ENCODE data around the gene AQP2.

Gene AQP2

DNA sequence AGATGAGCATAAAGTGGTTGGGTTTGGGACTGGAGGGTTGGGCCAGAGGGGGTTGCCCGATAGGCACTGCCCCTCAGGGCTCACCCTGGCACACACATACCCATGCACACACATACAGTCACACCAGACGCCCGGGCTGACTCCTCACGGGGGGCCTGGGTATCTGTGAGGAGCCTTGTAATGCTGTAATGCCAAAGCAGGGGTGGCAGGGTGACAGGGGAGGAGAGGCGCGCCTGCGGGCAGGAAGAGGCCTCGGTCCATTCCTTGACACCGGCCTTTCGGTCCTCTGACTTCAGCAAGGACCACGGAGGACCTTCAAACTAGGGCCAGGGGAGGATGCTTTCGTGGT lies 47.2 kb upstream of the AQP2 start:
- Histone ChIP-seq H3K27ac (no peak overlapping the region), H3K9ac (no peak overlapping the region), H3K27me3 (ENCODE audit: insufficient read depth, low read depth) (no peaks in the 10 kb centered on the region; the same call in 1 of the 2 replicates), H2AFZ (ENCODE audit: low read depth) (no peak overlapping the region), H4K20me1 (ENCODE audit: insufficient read depth) (no peaks in the 10 kb centered on the region), H3K4me1 (ENCODE audit: low read depth, poor library complexity, severe bottlenecking) (no peaks in the 10 kb centered on the region), H3K79me2 (ENCODE audit: insufficient read depth, low read depth) (no peaks in the 10 kb centered on the region), H3K4me3 (IDR thresholded peaks at IDR 0.05; ENCODE audit: insufficient read depth, low read depth, low read length) (no peak overlapping the region), H3K4me2 (no peak overlapping the region), H3K36me3 (ENCODE audit: insufficient read depth) (no peaks in the 10 kb centered on the region)
- TF ChIP-seq, protein P1, sequence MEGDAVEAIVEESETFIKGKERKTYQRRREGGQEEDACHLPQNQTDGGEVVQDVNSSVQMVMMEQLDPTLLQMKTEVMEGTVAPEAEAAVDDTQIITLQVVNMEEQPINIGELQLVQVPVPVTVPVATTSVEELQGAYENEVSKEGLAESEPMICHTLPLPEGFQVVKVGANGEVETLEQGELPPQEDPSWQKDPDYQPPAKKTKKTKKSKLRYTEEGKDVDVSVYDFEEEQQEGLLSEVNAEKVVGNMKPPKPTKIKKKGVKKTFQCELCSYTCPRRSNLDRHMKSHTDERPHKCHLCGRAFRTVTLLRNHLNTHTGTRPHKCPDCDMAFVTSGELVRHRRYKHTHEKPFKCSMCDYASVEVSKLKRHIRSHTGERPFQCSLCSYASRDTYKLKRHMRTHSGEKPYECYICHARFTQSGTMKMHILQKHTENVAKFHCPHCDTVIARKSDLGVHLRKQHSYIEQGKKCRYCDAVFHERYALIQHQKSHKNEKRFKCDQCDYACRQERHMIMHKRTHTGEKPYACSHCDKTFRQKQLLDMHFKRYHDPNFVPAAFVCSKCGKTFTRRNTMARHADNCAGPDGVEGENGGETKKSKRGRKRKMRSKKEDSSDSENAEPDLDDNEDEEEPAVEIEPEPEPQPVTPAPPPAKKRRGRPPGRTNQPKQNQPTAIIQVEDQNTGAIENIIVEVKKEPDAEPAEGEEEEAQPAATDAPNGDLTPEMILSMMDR (conservative IDR thresholded peaks at IDR 0.05; ENCODE audit: low read depth, low read length): no peak

DNA sequence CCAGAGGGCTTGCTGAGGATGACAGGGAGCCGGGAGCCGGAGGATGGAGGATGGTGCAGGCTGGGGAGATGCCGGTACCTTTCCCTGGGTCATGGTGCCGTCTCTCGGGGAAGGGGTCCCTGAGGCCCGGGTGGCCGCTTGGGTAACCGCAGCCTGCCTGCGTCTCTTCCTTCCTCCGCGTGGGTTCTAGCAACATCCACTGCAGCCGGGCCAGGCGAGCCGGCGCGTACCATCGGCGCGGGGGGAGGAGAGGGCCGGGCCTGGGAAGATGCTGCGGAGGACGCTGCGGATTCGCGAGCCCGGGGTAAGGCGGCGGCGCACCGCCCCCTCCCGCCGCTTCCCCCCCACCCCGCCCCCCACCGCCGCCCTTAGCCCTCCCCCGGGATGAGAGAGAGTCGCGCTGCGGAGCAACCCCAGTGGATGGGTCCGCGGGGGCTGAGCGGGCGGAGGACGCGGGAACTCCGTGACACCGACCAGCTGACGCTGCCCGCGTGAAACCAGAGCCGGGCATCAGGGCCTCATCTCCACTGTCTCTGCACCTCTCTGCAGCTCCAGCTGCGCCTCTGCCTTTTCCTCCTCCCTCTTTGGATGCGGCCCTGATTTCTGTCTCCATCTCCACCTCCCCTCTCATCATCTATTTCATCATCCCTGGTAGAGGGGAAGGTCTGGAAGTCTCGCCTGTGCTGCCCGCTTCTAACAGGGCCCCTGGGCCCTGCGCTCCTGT lies 46.7 kb upstream of the AQP2 start, which contains the start of gene FAIM2:
Gene FAIM2 (minus strand): TSS at position 201 of the 724 bp plus-strand sequence. CDS start 108 bp downstream, at position 93.
- H4K20me1 ChIP-seq (ENCODE audit: insufficient read depth): no peaks in the 10 kb centered on the region
- no peaks in the 10 kb centered on the region for H3K4me1 ChIP-seq (ENCODE audit: low read depth, poor library complexity, severe bottlenecking)
- TF ChIP-seq, protein P1 (conservative IDR thresholded peaks at IDR 0.05; ENCODE audit: low read depth, low read length): no peak
- no peaks in the 10 kb centered on the region for H3K79me2 ChIP-seq (ENCODE audit: insufficient read depth, low read depth)
- H3K36me3 ChIP-seq (ENCODE audit: insufficient read depth): no peaks in the 10 kb centered on the region
- no peak within 1 kb of the TSS for H2AFZ ChIP-seq (ENCODE audit: low read depth)
- H3K27ac ChIP-seq: no peak within 1 kb of the TSS
- no peak within 1 kb of the TSS for H3K9ac ChIP-seq
- no peak within 1 kb of the TSS for H3K4me2 ChIP-seq
- H3K4me3 ChIP-seq (IDR thresholded peaks at IDR 0.05; ENCODE audit: insufficient read depth, low read depth, low read length): no peak within 1 kb of the TSS
- no peaks in the 10 kb centered on the region; the same call in 1 of the 2 replicates for H3K27me3 ChIP-seq (ENCODE audit: insufficient read depth, low read depth)

DNA sequence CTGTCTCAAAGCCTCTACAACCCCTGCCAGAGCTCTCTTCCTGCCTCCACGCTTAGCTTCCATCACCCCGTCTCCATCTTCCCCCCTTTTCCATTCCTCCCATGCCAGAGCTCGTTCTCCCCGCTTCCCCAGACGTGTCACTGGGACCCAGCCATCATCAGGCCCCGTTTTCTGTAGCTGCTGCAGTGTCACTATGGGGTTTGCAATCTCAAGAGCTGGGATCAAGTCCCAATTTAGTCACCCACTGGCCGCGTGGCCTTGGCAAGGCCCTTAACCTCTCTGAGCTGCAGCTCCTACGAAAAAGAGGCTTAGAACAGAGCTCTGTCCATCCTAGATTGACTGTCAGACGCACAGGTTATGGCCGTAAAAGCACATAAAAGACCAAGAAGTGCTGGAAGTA lies 45.9 kb upstream of the AQP2 start:
- no peaks in the 10 kb centered on the region for H3K4me1 ChIP-seq (ENCODE audit: low read depth, poor library complexity, severe bottlenecking)
- H2AFZ ChIP-seq (ENCODE audit: low read depth): no peak overlapping the region
- H4K20me1 ChIP-seq (ENCODE audit: insufficient read depth): no peaks in the 10 kb centered on the region
- no peaks in the 10 kb centered on the region for H3K79me2 ChIP-seq (ENCODE audit: insufficient read depth, low read depth)
- no peaks in the 10 kb centered on the region for H3K36me3 ChIP-seq (ENCODE audit: insufficient read depth)
- H3K27me3 ChIP-seq (ENCODE audit: insufficient read depth, low read depth): no peaks in the 10 kb centered on the region; the same call in 1 of the 2 replicates
- H3K4me3 ChIP-seq (IDR thresholded peaks at IDR 0.05; ENCODE audit: insufficient read depth, low read depth, low read length): no peak overlapping the region
- H3K9ac ChIP-seq: no peak overlapping the region
- TF ChIP-seq, protein P1 (conservative IDR thresholded peaks at IDR 0.05; ENCODE audit: low read depth, low read length): no peak
- no peak overlapping the region for H3K27ac ChIP-seq
- H3K4me2 ChIP-seq: no peak overlapping the region

DNA sequence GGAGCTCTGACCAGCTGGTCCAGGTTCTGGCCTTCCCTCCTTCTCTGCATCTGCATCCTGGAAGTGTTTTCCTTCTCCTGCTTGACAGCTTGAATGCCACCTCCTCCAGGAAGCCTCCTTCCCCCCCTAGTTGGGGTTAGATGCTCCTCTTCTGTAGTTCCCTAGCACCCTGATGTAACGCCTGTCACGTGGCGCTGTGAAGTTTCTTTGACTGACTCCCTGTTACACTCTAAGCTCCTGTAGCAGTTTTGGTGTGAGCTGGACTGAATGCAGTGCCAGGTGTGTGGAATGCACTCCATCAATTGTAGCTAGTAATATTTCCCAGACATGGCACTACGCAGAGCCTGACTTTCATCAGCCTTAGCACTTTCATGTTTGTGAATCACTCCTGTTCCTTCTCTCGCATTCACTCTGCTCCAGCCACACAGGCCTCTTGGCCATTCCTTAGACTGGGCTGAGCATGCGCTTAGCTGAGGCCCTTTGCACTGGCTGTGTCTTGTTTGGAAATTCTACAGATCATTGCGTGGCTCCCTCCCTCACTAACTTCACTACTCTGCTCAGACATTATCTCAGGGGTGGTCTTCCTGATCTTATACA lies 44.7 kb upstream of the AQP2 start:
- TF ChIP-seq, protein P1 (conservative IDR thresholded peaks at IDR 0.05; ENCODE audit: low read depth, low read length): no peak
- Histone ChIP-seq H3K9ac (no peak overlapping the region), H3K4me3 (IDR thresholded peaks at IDR 0.05; ENCODE audit: insufficient read depth, low read depth, low read length) (no peak overlapping the region), H3K36me3 (ENCODE audit: insufficient read depth) (no peaks in the 10 kb centered on the region), H3K79me2 (ENCODE audit: insufficient read depth, low read depth) (no peaks in the 10 kb centered on the region), H3K4me2 (no peak overlapping the region), H3K4me1 (ENCODE audit: low read depth, poor library complexity, severe bottlenecking) (no peaks in the 10 kb centered on the region), H3K27ac (no peak overlapping the region), H4K20me1 (ENCODE audit: insufficient read depth) (no peaks in the 10 kb centered on the region), H2AFZ (ENCODE audit: low read depth) (no peak overlapping the region), H3K27me3 (ENCODE audit: insufficient read depth, low read depth) (no peaks in the 10 kb centered on the region; the same call in 1 of the 2 replicates)
